OCI-LY7 (cell line): Measurements from ENCODE around the gene RAB37. TPM values are rescaled to one million over a fixed set of nuclear protein-coding genes. Genes with fewer than 3 reads are reported as not detected.

Source experiments
- BruUV-seq: library from RNA; stranded (reverse); fragments of 400-500 nt; replicated peaks from 2 replicates; lab custom pipeline; 2021; lab: Mats Ljungman, UMichigan
- CTCF ChIA-PET: fragments of 300-600 bp; sonication (Branson Sonifier 250); formaldehyde crosslinking; loops from one replicate; lab custom pipeline; 2022; ENCODE audit warnings: antibody characterized with exemption; ENCODE audit not compliant: unreplicated experiment; lab: Charles Lee
- POLR2A ChIA-PET: fragments of 300-600 bp; sonication (Branson Sonifier 250); formaldehyde crosslinking; loops from one replicate; lab custom pipeline; 2022; ENCODE audit warnings: antibody characterized with exemption; lab: Charles Lee
- DNase-seq: peaks from one replicate; pipeline ENCODE4 v3.0.0-alpha.2; 2015; ENCODE audit warnings: low spot score
- H2AFZ ChIP-seq: fragments of 200-600 bp; sonication (generic), shearing (Covaris generic); 2 replicates; pipeline ENCODE4 v1.6.1; 2014; ENCODE audit warnings: mild to moderate bottlenecking, antibody characterized with exemption, low read length, moderate library complexity
- H3K27ac ChIP-seq: fragments of 200-600 bp; sonication (generic); 2 replicates; pipeline ENCODE4 v1.5.1; 2014; ENCODE audit warnings: mixed run types, low read depth, mild to moderate bottlenecking, moderate library complexity, low read length, inconsistent platforms; ENCODE audit not compliant: poor library complexity, severe bottlenecking
- H3K36me3 ChIP-seq: fragments of 200-600 bp; sonication (generic); 2 replicates; pipeline ENCODE4 v1.6.1; 2014; ENCODE audit warnings: mild to moderate bottlenecking, antibody characterized with exemption, low read length, moderate library complexity, mixed read lengths; ENCODE audit not compliant: insufficient read depth
- H3K4me1 ChIP-seq: fragments of 200-600 bp; sonication (generic); 2 replicates; pipeline ENCODE4 v1.5.1; 2014; ENCODE audit warnings: mild to moderate bottlenecking, low read length; ENCODE audit not compliant: insufficient read depth, poor library complexity, severe bottlenecking
- H3K4me2 ChIP-seq: fragments of 200-600 bp; sonication (generic); 2 replicates; pipeline ENCODE4 v1.6.1; 2014; ENCODE audit warnings: mild to moderate bottlenecking, low read length
- H3K4me3 ChIP-seq: fragments of 200-600 bp; sonication (generic); 2 replicates; pipeline ENCODE4 v1.5.1; 2014; ENCODE audit warnings: mild to moderate bottlenecking, low read depth, low read length; ENCODE audit not compliant: poor library complexity, severe bottlenecking
- H3K79me2 ChIP-seq: fragments of 200-600 bp; sonication (generic); 2 replicates; pipeline ENCODE4 v1.6.1; 2016; ENCODE audit warnings: low read depth, mild to moderate bottlenecking, low read length, moderate library complexity, mixed read lengths; ENCODE audit not compliant: insufficient read depth
- H3K9me2 ChIP-seq: fragments of 200-600 bp; sonication (generic); 2 replicates; pipeline ENCODE4 v1.6.1; 2016; ENCODE audit warnings: mild to moderate bottlenecking, low read length, mixed read lengths; ENCODE audit not compliant: insufficient read depth
- H3K9me3 ChIP-seq: fragments of 200-600 bp; sonication (generic); 2 replicates; pipeline ENCODE4 v1.6.1; 2014; ENCODE audit warnings: mild to moderate bottlenecking, mixed run types, low read length, mixed read lengths
- H4K20me1 ChIP-seq: fragments of 200-600 bp; sonication (generic); 2 replicates; pipeline ENCODE4 v1.6.1; 2014; ENCODE audit warnings: mild to moderate bottlenecking, antibody characterized with exemption, low read length, moderate library complexity, mixed read lengths; ENCODE audit not compliant: insufficient read depth
- CTCF ChIP-seq: fragments of 200-600 bp; sonication (generic); conservative IDR thresholded peaks from 2 replicates; pipeline ENCODE4 v1.5.1; 2014; ENCODE audit warnings: mild to moderate bottlenecking, antibody characterized with exemption, low read length, moderate library complexity, mixed read lengths
- EZH2phosphoT487 ChIP-seq: fragments of 200-600 bp; sonication (generic); IDR thresholded peaks from 2 replicates; pipeline ENCODE4 v1.6.1; 2018; ENCODE audit warnings: low read depth, borderline replicate concordance, mild to moderate bottlenecking, mixed run types, antibody characterized with exemption, low read length, moderate library complexity, mixed read lengths
- intact Hi-C: fragments of 100-400 bp; cut with micrococcal nuclease; formaldehyde crosslinking; loops from one replicate; pipeline ENCODE4 v1.10.0; 2022; ENCODE audit not compliant: unreplicated experiment
- total RNA-seq, 2 experiments: library from RNA; depleted of rRNA in 1 of 2; stranded (reverse); fragments of >200 nt in 1 of 2; shearing (Covaris generic) in 1 of 2; gene quantifications; 2 replicates each; pipeline ENCODE4 v1.2.3, GENCODE V29; 2014 to 2022

RAB37 gene
- total RNA-seq, 2 experiments from 2014 or later: 6.3 to 12.7 TPM

- CTCF ChIA-PET: no interaction called here
- BruUV-seq: no TSS peak
- POLR2A ChIA-PET: interaction anchor here (0.5 kb wide), 1 partner anchor 94 kb away, joined by 4 read pairs; no protein-coding TSS in a partner anchor
Observed at GRCh38 chr17:74795327-74796020, 58.4 kb downstream of the RAB37 start.

GRCh38 chr17:74796211-74796610, 59.2 kb downstream of the RAB37 start:
- intact Hi-C loops: no loop called here
- Histone ChIP-seq H3K9me3 (no peaks in the 10 kb centered on the region), H2AFZ (no peak overlapping the region), H4K20me1 (no peaks in the 10 kb centered on the region), H3K4me1 (peaks cover 2% of the 10 kb centered on the region), H3K79me2 (no peaks in the 10 kb centered on the region), H3K4me3 (no peak overlapping the region), H3K9me2 (no peaks in the 10 kb centered on the region), H3K36me3 (peaks cover 9% of the 10 kb centered on the region; the same call in 1 of the 2 replicates), H3K27ac (no peak overlapping the region), H3K4me2 (no peak overlapping the region)
- DNase-seq: no peak
- BruUV-seq: no TSS peak
- POLR2A ChIA-PET: interaction anchor here (0.6 kb wide), 1 partner anchor 56 kb away, joined by 4 read pairs; no protein-coding TSS in a partner anchor
- CTCF ChIA-PET: no interaction called here
- TF ChIP-seq EZH2phosphoT487 (no peak), CTCF (no peak)

More at GRCh38 chr17:74795327-74796020, 58.4 kb downstream of the RAB37 start:
- Histone ChIP-seq H2AFZ (no peak overlapping the region), H3K4me3 (no peak overlapping the region), H3K36me3 (peaks cover 9% of the 10 kb centered on the region; the same call in 1 of the 2 replicates), H3K4me1 (peaks cover 8% of the 10 kb centered on the region), H3K9me3 (no peaks in the 10 kb centered on the region), H3K27ac (no peak overlapping the region), H3K4me2 (no peak overlapping the region), H3K79me2 (no peaks in the 10 kb centered on the region), H4K20me1 (no peaks in the 10 kb centered on the region), H3K9me2 (no peaks in the 10 kb centered on the region)
- TF ChIP-seq CTCF: no peak
- TF ChIP-seq EZH2phosphoT487: no peak
- no peak for DNase-seq
- intact Hi-C loops: no loop called here

- no TSS peak for BruUV-seq
- Histone ChIP-seq H3K4me1 (no peaks in the 10 kb centered on the region), H3K79me2 (no peaks in the 10 kb centered on the region), H3K4me3 (no peak overlapping the region), H3K4me2 (no peak overlapping the region), H2AFZ (no peak overlapping the region), H3K9me2 (no peaks in the 10 kb centered on the region), H4K20me1 (no peaks in the 10 kb centered on the region), H3K27ac (no peak overlapping the region), H3K9me3 (no peaks in the 10 kb centered on the region), H3K36me3 (peaks cover 9% of the 10 kb centered on the region; the same call in 1 of the 2 replicates)
- CTCF ChIA-PET: interaction anchor here (0.6 kb wide), 1 partner anchor 76 kb away, joined by 3 read pairs; no protein-coding TSS in a partner anchor
- intact Hi-C loops: no loop called here
- DNase-seq: no peak
- POLR2A ChIA-PET: no interaction called here
- TF ChIP-seq CTCF: no peak
- no peak for TF ChIP-seq EZH2phosphoT487
Observed at GRCh38 chr17:74796866-74797265, 59.8 kb downstream of the RAB37 start.
